ENCODE measurements around the gene PDE1C.

PDE1C gene

DNA sequence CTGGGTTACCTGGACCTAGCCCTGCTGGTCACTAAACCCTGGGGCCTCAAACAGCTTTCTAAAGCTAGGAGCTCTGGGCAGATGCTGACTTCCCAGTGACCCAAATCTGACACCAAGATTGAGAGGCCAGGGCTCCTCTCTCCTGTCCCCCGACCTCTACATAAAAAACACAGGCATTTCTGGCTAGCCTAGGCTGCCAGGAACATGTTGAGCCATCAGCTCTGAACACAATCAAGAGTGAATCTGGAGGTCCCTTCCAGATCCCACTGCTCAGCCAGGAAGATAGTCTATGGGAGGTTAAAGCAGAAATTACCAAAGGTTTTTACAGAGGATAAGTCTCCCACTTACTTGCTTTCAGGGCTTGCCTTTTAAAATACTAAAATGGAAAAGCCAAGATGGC, 22.1 kb upstream of the PDE1C start:
- no peaks in the 10 kb centered on the region for H3K27me3 ChIP-seq (ENCODE audit: low read depth, low read length)
- H3K4me3 ChIP-seq (ENCODE audit: low read length): no peak overlapping the region
- no peaks in the 10 kb centered on the region for H3K79me2 ChIP-seq (ENCODE audit: low read length)
- H3K36me3 ChIP-seq (replicated peaks; ENCODE audit: low read depth, low read length): no peaks in the 10 kb centered on the region
- no peaks in the 10 kb centered on the region for H3K9me3 ChIP-seq (ENCODE audit: insufficient read depth, low read length)
- H3K9ac ChIP-seq (ENCODE audit: low read length): no peak overlapping the region
- H3K4me2 ChIP-seq (ENCODE audit: low read length): no peak overlapping the region
- no peak overlapping the region for H2AFZ ChIP-seq (ENCODE audit: low read depth, low read length)
- no peaks in the 10 kb centered on the region for H3K4me1 ChIP-seq (ENCODE audit: low read length)
- no peak overlapping the region for H3K27ac ChIP-seq (ENCODE audit: low read length)
- no peaks in the 10 kb centered on the region for H4K20me1 ChIP-seq (ENCODE audit: insufficient read depth, low read length)
- TF ChIP-seq EZH2phosphoT487 (IDR thresholded peaks at IDR 0.05; ENCODE audit: low read depth) (no peak), CTCF (IDR thresholded peaks at IDR 0.05; ENCODE audit: low read depth, low read length) (no peak)

DNA sequence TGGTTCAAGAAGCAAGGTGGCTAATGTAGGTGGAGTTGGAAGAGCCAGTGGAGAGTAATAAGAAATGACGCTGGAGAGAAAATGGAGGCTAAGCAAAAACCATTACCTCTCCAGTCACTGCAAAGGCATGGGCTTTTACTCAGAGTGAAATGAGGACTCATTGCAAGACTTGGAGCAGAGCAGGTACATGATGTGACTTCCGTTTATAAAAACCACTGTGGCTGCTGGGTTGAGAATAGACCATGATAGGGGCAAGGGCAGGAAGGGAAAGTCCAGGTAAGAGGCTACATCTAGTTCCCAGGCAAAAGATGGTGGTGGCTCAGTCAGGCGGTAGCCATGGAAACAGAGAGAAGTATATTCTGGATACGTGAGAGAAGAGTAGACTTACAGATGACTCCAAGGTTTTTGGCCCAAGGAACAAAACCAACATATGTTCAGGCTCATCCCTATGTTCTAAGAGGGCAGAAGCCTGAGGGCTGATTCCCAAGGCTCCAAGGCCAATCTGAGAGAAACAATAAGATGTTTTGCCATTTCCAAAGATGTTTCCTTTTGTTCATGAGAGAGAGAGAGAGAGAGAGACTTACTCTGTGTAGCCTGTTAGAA, 21.5 kb upstream of the PDE1C start:
- H3K4me2 ChIP-seq (ENCODE audit: low read length): no peak overlapping the region
- H2AFZ ChIP-seq (ENCODE audit: low read depth, low read length): no peak overlapping the region
- no peaks in the 10 kb centered on the region for H3K79me2 ChIP-seq (ENCODE audit: low read length)
- H3K4me3 ChIP-seq (ENCODE audit: low read length): no peak overlapping the region
- no peaks in the 10 kb centered on the region for H3K9me3 ChIP-seq (ENCODE audit: insufficient read depth, low read length)
- no peaks in the 10 kb centered on the region for H3K36me3 ChIP-seq (replicated peaks; ENCODE audit: low read depth, low read length)
- no peaks in the 10 kb centered on the region for H4K20me1 ChIP-seq (ENCODE audit: insufficient read depth, low read length)
- H3K9ac ChIP-seq (ENCODE audit: low read length): no peak overlapping the region
- H3K27ac ChIP-seq (ENCODE audit: low read length): no peak overlapping the region
- no peaks in the 10 kb centered on the region for H3K27me3 ChIP-seq (ENCODE audit: low read depth, low read length)
- TF ChIP-seq CTCF (IDR thresholded peaks at IDR 0.05; ENCODE audit: low read depth, low read length): no peak
- no peak for TF ChIP-seq EZH2phosphoT487 (IDR thresholded peaks at IDR 0.05; ENCODE audit: low read depth)
- H3K4me1 ChIP-seq (ENCODE audit: low read length): no peaks in the 10 kb centered on the region

GRCh38 chr7:32089678-32090077, 19.5 kb upstream of the PDE1C start:
- H3K4me3 ChIP-seq (ENCODE audit: low read length): no peak overlapping the region
- no peaks in the 10 kb centered on the region for H3K9me3 ChIP-seq (ENCODE audit: insufficient read depth, low read length)
- no peak for TF ChIP-seq EZH2phosphoT487 (IDR thresholded peaks at IDR 0.05; ENCODE audit: low read depth)
- no peak for TF ChIP-seq CTCF (IDR thresholded peaks at IDR 0.05; ENCODE audit: low read depth, low read length)
- H3K9ac ChIP-seq (ENCODE audit: low read length): no peak overlapping the region
- no peak overlapping the region for H2AFZ ChIP-seq (ENCODE audit: low read depth, low read length)
- H4K20me1 ChIP-seq (ENCODE audit: insufficient read depth, low read length): no peaks in the 10 kb centered on the region
- H3K79me2 ChIP-seq (ENCODE audit: low read length): no peaks in the 10 kb centered on the region
- no peaks in the 10 kb centered on the region for H3K4me1 ChIP-seq (ENCODE audit: low read length)
- no peak overlapping the region for H3K27ac ChIP-seq (ENCODE audit: low read length)
- no peaks in the 10 kb centered on the region for H3K36me3 ChIP-seq (replicated peaks; ENCODE audit: low read depth, low read length)
- no peaks in the 10 kb centered on the region for H3K27me3 ChIP-seq (ENCODE audit: low read depth, low read length)
- H3K4me2 ChIP-seq (ENCODE audit: low read length): no peak overlapping the region

GRCh38 chr7:32089256-32089655, 19.0 kb upstream of the PDE1C start:
- Histone ChIP-seq H3K27me3 (ENCODE audit: low read depth, low read length) (no peaks in the 10 kb centered on the region), H2AFZ (ENCODE audit: low read depth, low read length) (no peak overlapping the region), H3K4me2 (ENCODE audit: low read length) (no peak overlapping the region), H3K27ac (ENCODE audit: low read length) (no peak overlapping the region), H3K9me3 (ENCODE audit: insufficient read depth, low read length) (no peaks in the 10 kb centered on the region), H3K79me2 (ENCODE audit: low read length) (no peaks in the 10 kb centered on the region), H4K20me1 (ENCODE audit: insufficient read depth, low read length) (no peaks in the 10 kb centered on the region), H3K9ac (ENCODE audit: low read length) (no peak overlapping the region), H3K36me3 (replicated peaks; ENCODE audit: low read depth, low read length) (no peaks in the 10 kb centered on the region), H3K4me3 (ENCODE audit: low read length) (no peak overlapping the region), H3K4me1 (ENCODE audit: low read length) (no peaks in the 10 kb centered on the region)
- no peak for TF ChIP-seq CTCF (IDR thresholded peaks at IDR 0.05; ENCODE audit: low read depth, low read length)
- TF ChIP-seq EZH2phosphoT487 (IDR thresholded peaks at IDR 0.05; ENCODE audit: low read depth): no peak

Data from OCI-LY3 (cell line).